ENCODE results near the gene PIK3CD. TPM values are rescaled to one million over a fixed set of nuclear protein-coding genes. Genes with fewer than 3 reads are reported as not detected.
A peak's percentile ranks its signal among the peaks of the same experiment; 100 is the strongest.

Gene PIK3CD
- total RNA-seq, 2 experiments from 2014 or later: 13.6 to 37.1 TPM

- TF ChIP-seq CTCF (conservative IDR thresholded peaks at IDR 0.05; ENCODE audit: low read length) (no peak), EZH2phosphoT487 (IDR thresholded peaks at IDR 0.05; ENCODE audit: borderline replicate concordance, low read depth, low read length) (no peak)
- CTCF ChIA-PET (ENCODE audit: unreplicated experiment): no interaction called here
- POLR2A ChIA-PET: interaction anchor here (1.4 kb wide), 1 partner anchor 12 kb away, joined by 4 read pairs; no protein-coding TSS in a partner anchor
- H3K4me1 ChIP-seq (ENCODE audit: insufficient read depth, low read length, poor library complexity, severe bottlenecking): peaks cover 23% of the 10 kb centered on the region
- H3K4me2 ChIP-seq (ENCODE audit: low read length): no peak overlapping the region
- no peaks in the 10 kb centered on the region for H3K9me3 ChIP-seq (ENCODE audit: low read length)
- DNase-seq (ENCODE audit: low spot score): no peak
- intact Hi-C loops (cut with micrococcal nuclease; ENCODE audit: unreplicated experiment): no loop called here
- H3K79me2 ChIP-seq (ENCODE audit: insufficient read depth, low read depth, low read length): no peaks in the 10 kb centered on the region
- H3K4me3 ChIP-seq (ENCODE audit: low read depth, low read length, poor library complexity, severe bottlenecking): no peak overlapping the region
- no TSS peak for BruUV-seq (replicated peaks)
- H4K20me1 ChIP-seq (ENCODE audit: insufficient read depth, low read length): no peaks in the 10 kb centered on the region
- H2AFZ ChIP-seq (ENCODE audit: low read length): no peak overlapping the region
- no peak overlapping the region for H3K27ac ChIP-seq (ENCODE audit: low read depth, low read length, poor library complexity, severe bottlenecking)
- H3K36me3 ChIP-seq (ENCODE audit: insufficient read depth, low read length): no peaks in the 10 kb centered on the region
- H3K9me2 ChIP-seq (ENCODE audit: insufficient read depth, low read length): no peaks in the 10 kb centered on the region
Measured at GRCh38 chr1:9691108-9691445, 39.5 kb downstream of the PIK3CD start.

- H3K79me2 ChIP-seq (ENCODE audit: insufficient read depth, low read depth, low read length): no peaks in the 10 kb centered on the region
- no peak overlapping the region for H3K4me3 ChIP-seq (ENCODE audit: low read depth, low read length, poor library complexity, severe bottlenecking)
- H2AFZ ChIP-seq (ENCODE audit: low read length): no peak overlapping the region
- intact Hi-C loops (cut with micrococcal nuclease; ENCODE audit: unreplicated experiment): no loop called here
- H4K20me1 ChIP-seq (ENCODE audit: insufficient read depth, low read length): no peaks in the 10 kb centered on the region
- H3K27ac ChIP-seq (ENCODE audit: low read depth, low read length, poor library complexity, severe bottlenecking): no peak overlapping the region
- TF ChIP-seq CTCF (conservative IDR thresholded peaks at IDR 0.05; ENCODE audit: low read length) (peak; percentile 36; the same call in 1 of the 2 replicates), EZH2phosphoT487 (IDR thresholded peaks at IDR 0.05; ENCODE audit: borderline replicate concordance, low read depth, low read length) (no peak)
- no TSS peak for BruUV-seq (replicated peaks)
- H3K4me1 ChIP-seq (ENCODE audit: insufficient read depth, low read length, poor library complexity, severe bottlenecking): peaks cover 23% of the 10 kb centered on the region
- H3K9me2 ChIP-seq (ENCODE audit: insufficient read depth, low read length): no peaks in the 10 kb centered on the region
- H3K36me3 ChIP-seq (ENCODE audit: insufficient read depth, low read length): no peaks in the 10 kb centered on the region
- no peaks in the 10 kb centered on the region for H3K9me3 ChIP-seq (ENCODE audit: low read length)
- DNase-seq (ENCODE audit: low spot score): no peak
- ChIA-PET POLR2A (interaction anchor here (1.4 kb wide), 1 partner anchor 11 kb away, joined by 4 read pairs; no protein-coding TSS in a partner anchor), CTCF (ENCODE audit: unreplicated experiment) (interaction anchor here (0.7 kb wide), 1 partner anchor 38 kb away, joined by 3 read pairs; no protein-coding TSS in a partner anchor)
- H3K4me2 ChIP-seq (ENCODE audit: low read length): no peak overlapping the region
Measured at GRCh38 chr1:9691691-9692090, 40.2 kb downstream of the PIK3CD start.

GRCh38 chr1:9696793-9697192 lies 45.3 kb downstream of the PIK3CD start:
- H3K36me3 ChIP-seq (ENCODE audit: insufficient read depth, low read length): no peaks in the 10 kb centered on the region
- H3K4me2 ChIP-seq (ENCODE audit: low read length): no peak overlapping the region
- DNase-seq (ENCODE audit: low spot score): no peak
- no peak overlapping the region for H3K27ac ChIP-seq (ENCODE audit: low read depth, low read length, poor library complexity, severe bottlenecking)
- ChIA-PET CTCF (ENCODE audit: unreplicated experiment) (no interaction called here), POLR2A (interaction anchor here (0.7 kb wide), 1 partner anchor 44 kb away, joined by 6 read pairs; no protein-coding TSS in a partner anchor)
- no peak for TF ChIP-seq CTCF (conservative IDR thresholded peaks at IDR 0.05; ENCODE audit: low read length)
- no peak for TF ChIP-seq EZH2phosphoT487 (IDR thresholded peaks at IDR 0.05; ENCODE audit: borderline replicate concordance, low read depth, low read length)
- no peaks in the 10 kb centered on the region for H4K20me1 ChIP-seq (ENCODE audit: insufficient read depth, low read length)
- intact Hi-C loops (cut with micrococcal nuclease; ENCODE audit: unreplicated experiment): no loop called here
- H3K9me2 ChIP-seq (ENCODE audit: insufficient read depth, low read length): no peaks in the 10 kb centered on the region
- H3K9me3 ChIP-seq (ENCODE audit: low read length): no peaks in the 10 kb centered on the region
- no peaks in the 10 kb centered on the region for H3K79me2 ChIP-seq (ENCODE audit: insufficient read depth, low read depth, low read length)
- H3K4me1 ChIP-seq (ENCODE audit: insufficient read depth, low read length, poor library complexity, severe bottlenecking): no peaks in the 10 kb centered on the region
- BruUV-seq (replicated peaks): no TSS peak
- H3K4me3 ChIP-seq (ENCODE audit: low read depth, low read length, poor library complexity, severe bottlenecking): no peak overlapping the region
- H2AFZ ChIP-seq (ENCODE audit: low read length): no peak overlapping the region
